Progenitor cell of endocrine pancreas (in vitro differentiated cells): ENCODE data around the gene LNX1. TPM values are rescaled to one million over a fixed set of nuclear protein-coding genes. Genes with fewer than 3 reads are reported as not detected.

ENCODE experiments used
- DNase-seq: peaks from one replicate; pipeline ENCODE4 v3.0.0; 2021; ENCODE audit warnings: low spot score; ENCODE audit not compliant: unreplicated experiment
- H3K27ac Mint-ChIP-seq: 2 replicates; pipeline ENCODE4 v1.8.0; 2021; ENCODE audit warnings: mild to moderate bottlenecking, moderate library complexity, mixed read lengths
- H3K27me3 Mint-ChIP-seq: 2 replicates; pipeline ENCODE4 v1.8.0; 2021; ENCODE audit warnings: mixed read lengths
- H3K36me3 Mint-ChIP-seq: 2 replicates; pipeline ENCODE4 v1.8.0; 2022; ENCODE audit warnings: mixed read lengths; ENCODE audit not compliant: insufficient read depth
- H3K4me1 Mint-ChIP-seq: 2 replicates; pipeline ENCODE4 v1.8.0; 2021; ENCODE audit warnings: low read depth, mixed read lengths
- H3K4me3 Mint-ChIP-seq: 2 replicates; pipeline ENCODE4 v1.8.0; 2021; ENCODE audit warnings: low read depth, mild to moderate bottlenecking, moderate library complexity, mixed read lengths
- H3K9me3 Mint-ChIP-seq: 2 replicates; pipeline ENCODE4 v1.8.0; 2021; ENCODE audit warnings: low read depth, mixed read lengths
- CTCF ChIP-seq: fragments of 200-600 bp; sonication (generic); IDR thresholded peaks from one replicate; pipeline ENCODE4 v1.5.0; 2021; ENCODE audit warnings: antibody characterized with exemption, mild to moderate bottlenecking; ENCODE audit not compliant: unreplicated experiment
- total RNA-seq: library from RNA; stranded (reverse); gene quantifications from 2 replicates; pipeline ENCODE4 v1.2.1, GENCODE V29; 2021

Gene LNX1
- total RNA-seq, 1 donor from 2014 or later, result 21.7 TPM

GRCh38 chr4:53536328-53536727, 55.0 kb downstream of the LNX1 start:
- no peak for TF ChIP-seq CTCF

GRCh38 chr4:53535567-53535966, 55.7 kb downstream of the LNX1 start:
- H3K4me3 Mint-ChIP-seq, result no peak overlapping the region
- peaks cover 3% of the 10 kb centered on the region for H3K36me3 Mint-ChIP-seq
- no peaks in the 10 kb centered on the region for H3K9me3 Mint-ChIP-seq
- peaks cover 5% of the 10 kb centered on the region for H3K4me1 Mint-ChIP-seq
- no peaks in the 10 kb centered on the region for H3K27me3 Mint-ChIP-seq
- TF ChIP-seq CTCF, result no peak
- DNase-seq, result no peak
- no peak overlapping the region for H3K27ac Mint-ChIP-seq

More at GRCh38 chr4:53536328-53536727, 55.0 kb downstream of the LNX1 start:
- H3K4me3 Mint-ChIP-seq, result no peak overlapping the region
- no peaks in the 10 kb centered on the region for H3K9me3 Mint-ChIP-seq
- H3K4me1 Mint-ChIP-seq, result peaks cover 5% of the 10 kb centered on the region
- no peaks in the 10 kb centered on the region for H3K27me3 Mint-ChIP-seq
- no peak for DNase-seq
- H3K36me3 Mint-ChIP-seq, result peaks cover 3% of the 10 kb centered on the region
- H3K27ac Mint-ChIP-seq, result no peak overlapping the region

GRCh38 chr4:53534684-53535083, 56.6 kb downstream of the LNX1 start:
- no peak for DNase-seq
- Mint-ChIP-seq H3K9me3 (no peaks in the 10 kb centered on the region), H3K4me1 (peaks cover 5% of the 10 kb centered on the region), H3K27me3 (no peaks in the 10 kb centered on the region), H3K36me3 (peaks cover 3% of the 10 kb centered on the region), H3K4me3 (no peak overlapping the region), H3K27ac (no peak overlapping the region)
- TF ChIP-seq CTCF, result no peak

GRCh38 chr4:53532521-53532920, 58.8 kb downstream of the LNX1 start:
- no peaks in the 10 kb centered on the region for H3K27me3 Mint-ChIP-seq
- no peaks in the 10 kb centered on the region for H3K9me3 Mint-ChIP-seq
- TF ChIP-seq CTCF, result no peak
- H3K4me1 Mint-ChIP-seq, result peaks cover 6% of the 10 kb centered on the region
- H3K4me3 Mint-ChIP-seq, result no peak overlapping the region
- H3K27ac Mint-ChIP-seq, result no peak overlapping the region
- H3K36me3 Mint-ChIP-seq, result peaks cover 3% of the 10 kb centered on the region
- DNase-seq, result no peak

- H3K27ac Mint-ChIP-seq, result no peak overlapping the region
- no peak overlapping the region for H3K4me3 Mint-ChIP-seq
- no peak for DNase-seq
- H3K4me1 Mint-ChIP-seq, result peaks cover 7% of the 10 kb centered on the region
- H3K27me3 Mint-ChIP-seq, result no peaks in the 10 kb centered on the region
- peaks cover 2% of the 10 kb centered on the region for H3K36me3 Mint-ChIP-seq
- no peaks in the 10 kb centered on the region for H3K9me3 Mint-ChIP-seq
- TF ChIP-seq CTCF, result no peak
These were observed 59.6 kb downstream of the LNX1 start for GRCh38 chr4:53531585-53532224.
